OCI-LY7 (cell line): ENCODE results near the gene TBX21. TPM values are rescaled to one million over a fixed set of nuclear protein-coding genes. Genes with fewer than 3 reads are reported as not detected.

Experiments used
- BruUV-seq: library from RNA; stranded (reverse); fragments of 400-500 nt; replicated peaks from 2 replicates; lab custom pipeline; 2021; lab: Mats Ljungman, UMichigan
- CTCF ChIA-PET: fragments of 300-600 bp; sonication (Branson Sonifier 250); formaldehyde crosslinking; loops from one replicate; lab custom pipeline; 2022; ENCODE audit warnings: antibody characterized with exemption; ENCODE audit not compliant: unreplicated experiment; lab: Charles Lee
- POLR2A ChIA-PET: fragments of 300-600 bp; sonication (Branson Sonifier 250); formaldehyde crosslinking; loops from one replicate; lab custom pipeline; 2022; ENCODE audit warnings: antibody characterized with exemption; lab: Charles Lee
- DNase-seq: peaks from one replicate; pipeline ENCODE4 v3.0.0-alpha.2; 2015; ENCODE audit warnings: low spot score
- H2AFZ ChIP-seq: fragments of 200-600 bp; sonication (generic), shearing (Covaris generic); 2 replicates; pipeline ENCODE4 v1.6.1; 2014; ENCODE audit warnings: mild to moderate bottlenecking, antibody characterized with exemption, low read length, moderate library complexity
- H3K27ac ChIP-seq: fragments of 200-600 bp; sonication (generic); 2 replicates; pipeline ENCODE4 v1.5.1; 2014; ENCODE audit warnings: mixed run types, low read depth, mild to moderate bottlenecking, moderate library complexity, low read length, inconsistent platforms; ENCODE audit not compliant: poor library complexity, severe bottlenecking
- H3K36me3 ChIP-seq: fragments of 200-600 bp; sonication (generic); 2 replicates; pipeline ENCODE4 v1.6.1; 2014; ENCODE audit warnings: mild to moderate bottlenecking, antibody characterized with exemption, low read length, moderate library complexity, mixed read lengths; ENCODE audit not compliant: insufficient read depth
- H3K4me1 ChIP-seq: fragments of 200-600 bp; sonication (generic); 2 replicates; pipeline ENCODE4 v1.5.1; 2014; ENCODE audit warnings: mild to moderate bottlenecking, low read length; ENCODE audit not compliant: insufficient read depth, poor library complexity, severe bottlenecking
- H3K4me2 ChIP-seq: fragments of 200-600 bp; sonication (generic); 2 replicates; pipeline ENCODE4 v1.6.1; 2014; ENCODE audit warnings: mild to moderate bottlenecking, low read length
- H3K4me3 ChIP-seq: fragments of 200-600 bp; sonication (generic); 2 replicates; pipeline ENCODE4 v1.5.1; 2014; ENCODE audit warnings: mild to moderate bottlenecking, low read depth, low read length; ENCODE audit not compliant: poor library complexity, severe bottlenecking
- H3K79me2 ChIP-seq: fragments of 200-600 bp; sonication (generic); 2 replicates; pipeline ENCODE4 v1.6.1; 2016; ENCODE audit warnings: low read depth, mild to moderate bottlenecking, low read length, moderate library complexity, mixed read lengths; ENCODE audit not compliant: insufficient read depth
- H3K9me2 ChIP-seq: fragments of 200-600 bp; sonication (generic); 2 replicates; pipeline ENCODE4 v1.6.1; 2016; ENCODE audit warnings: mild to moderate bottlenecking, low read length, mixed read lengths; ENCODE audit not compliant: insufficient read depth
- H3K9me3 ChIP-seq: fragments of 200-600 bp; sonication (generic); 2 replicates; pipeline ENCODE4 v1.6.1; 2014; ENCODE audit warnings: mild to moderate bottlenecking, mixed run types, low read length, mixed read lengths
- H4K20me1 ChIP-seq: fragments of 200-600 bp; sonication (generic); 2 replicates; pipeline ENCODE4 v1.6.1; 2014; ENCODE audit warnings: mild to moderate bottlenecking, antibody characterized with exemption, low read length, moderate library complexity, mixed read lengths; ENCODE audit not compliant: insufficient read depth
- EZH2phosphoT487 ChIP-seq: fragments of 200-600 bp; sonication (generic); IDR thresholded peaks from 2 replicates; pipeline ENCODE4 v1.6.1; 2018; ENCODE audit warnings: low read depth, borderline replicate concordance, mild to moderate bottlenecking, mixed run types, antibody characterized with exemption, low read length, moderate library complexity, mixed read lengths
- intact Hi-C: fragments of 100-400 bp; cut with micrococcal nuclease; formaldehyde crosslinking; loops from one replicate; pipeline ENCODE4 v1.10.0; 2022; ENCODE audit not compliant: unreplicated experiment
- total RNA-seq, 2 experiments: library from RNA; depleted of rRNA in 1 of 2; stranded (reverse); fragments of >200 nt in 1 of 2; shearing (Covaris generic) in 1 of 2; gene quantifications; 2 replicates each; pipeline ENCODE4 v1.2.3, GENCODE V29; 2014 to 2022
- TF ChIP-seq, protein P1 (sequence below): fragments of 200-600 bp; sonication (generic); conservative IDR thresholded peaks from 2 replicates; pipeline ENCODE4 v1.5.1; 2014; ENCODE audit warnings: mild to moderate bottlenecking, antibody characterized with exemption, low read length, moderate library complexity, mixed read lengths

The TBX21 gene
- total RNA-seq, 2 experiments from 2014 or later: not detected

GRCh38 chr17:47776330-47777197 is 43.5 kb downstream of the TBX21 start:
- POLR2A ChIA-PET: interaction anchor here (0.6 kb wide), 1 partner anchor 29 kb away, joined by 12 read pairs; no protein-coding TSS in a partner anchor

DNA sequence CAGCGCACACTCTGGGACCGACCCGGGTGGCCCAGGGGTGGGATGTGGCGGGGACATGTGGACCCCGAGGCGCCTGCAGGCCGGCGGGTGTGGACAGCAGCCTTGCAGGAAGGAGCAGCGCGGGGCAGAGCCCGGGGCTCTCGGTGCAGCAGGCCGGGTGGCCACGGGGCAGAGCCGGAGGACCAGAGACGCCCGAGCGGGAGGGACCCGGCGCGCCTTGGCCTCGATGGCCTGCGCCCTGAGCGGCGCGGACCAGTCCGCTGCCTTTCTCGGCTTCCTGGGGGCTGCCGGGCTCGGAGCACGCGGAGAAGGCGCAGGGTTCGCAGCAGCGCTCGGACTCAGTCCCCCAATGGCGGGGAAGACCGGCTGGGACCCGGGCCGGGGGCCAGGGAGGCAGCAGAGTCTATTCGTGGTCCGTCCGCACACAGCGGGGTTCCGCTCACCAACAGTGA is 45.2 kb downstream of the TBX21 start:
- intact Hi-C loops: no loop called here
- no peaks in the 10 kb centered on the region for H3K4me1 ChIP-seq
- H3K4me3 ChIP-seq: no peak overlapping the region
- no peaks in the 10 kb centered on the region for H3K9me3 ChIP-seq
- POLR2A ChIA-PET: no interaction called here
- BruUV-seq: no TSS peak
- CTCF ChIA-PET: no interaction called here
- TF ChIP-seq, protein P1, sequence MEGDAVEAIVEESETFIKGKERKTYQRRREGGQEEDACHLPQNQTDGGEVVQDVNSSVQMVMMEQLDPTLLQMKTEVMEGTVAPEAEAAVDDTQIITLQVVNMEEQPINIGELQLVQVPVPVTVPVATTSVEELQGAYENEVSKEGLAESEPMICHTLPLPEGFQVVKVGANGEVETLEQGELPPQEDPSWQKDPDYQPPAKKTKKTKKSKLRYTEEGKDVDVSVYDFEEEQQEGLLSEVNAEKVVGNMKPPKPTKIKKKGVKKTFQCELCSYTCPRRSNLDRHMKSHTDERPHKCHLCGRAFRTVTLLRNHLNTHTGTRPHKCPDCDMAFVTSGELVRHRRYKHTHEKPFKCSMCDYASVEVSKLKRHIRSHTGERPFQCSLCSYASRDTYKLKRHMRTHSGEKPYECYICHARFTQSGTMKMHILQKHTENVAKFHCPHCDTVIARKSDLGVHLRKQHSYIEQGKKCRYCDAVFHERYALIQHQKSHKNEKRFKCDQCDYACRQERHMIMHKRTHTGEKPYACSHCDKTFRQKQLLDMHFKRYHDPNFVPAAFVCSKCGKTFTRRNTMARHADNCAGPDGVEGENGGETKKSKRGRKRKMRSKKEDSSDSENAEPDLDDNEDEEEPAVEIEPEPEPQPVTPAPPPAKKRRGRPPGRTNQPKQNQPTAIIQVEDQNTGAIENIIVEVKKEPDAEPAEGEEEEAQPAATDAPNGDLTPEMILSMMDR: no peak
- TF ChIP-seq EZH2phosphoT487: no peak
- H4K20me1 ChIP-seq: 0 out of 2 replicates have a peak, but pooled peaks cover 4% of the 10 kb centered on the region
- no peak overlapping the region for H3K4me2 ChIP-seq
- no peak for DNase-seq
- no peaks in the 10 kb centered on the region for H3K36me3 ChIP-seq
- H2AFZ ChIP-seq: no peak overlapping the region
- no peaks in the 10 kb centered on the region for H3K9me2 ChIP-seq
- H3K27ac ChIP-seq: no peak overlapping the region
- H3K79me2 ChIP-seq: no peaks in the 10 kb centered on the region

More at GRCh38 chr17:47776330-47777197, 43.5 kb downstream of the TBX21 start:
- no peaks in the 10 kb centered on the region for H3K79me2 ChIP-seq
- H3K9me2 ChIP-seq: no peaks in the 10 kb centered on the region
- TF ChIP-seq, protein P1: peak; percentile 84
- TF ChIP-seq EZH2phosphoT487: no peak
- no TSS peak for BruUV-seq
- H3K4me2 ChIP-seq: no peak overlapping the region
- H4K20me1 ChIP-seq: 0 out of 2 replicates have a peak, but pooled peaks cover 4% of the 10 kb centered on the region
- H3K27ac ChIP-seq: no peak overlapping the region
- no peaks in the 10 kb centered on the region for H3K9me3 ChIP-seq
- H3K36me3 ChIP-seq: no peaks in the 10 kb centered on the region
- intact Hi-C loops: loop anchor here (1.0 to 2.0 kb wide), 2 partner anchors 26 to 114 kb away; no protein-coding TSS in a partner anchor
- no peak overlapping the region for H2AFZ ChIP-seq
- H3K4me3 ChIP-seq: no peak overlapping the region
- no peaks in the 10 kb centered on the region for H3K4me1 ChIP-seq
- DNase-seq: peak; percentile 55
- CTCF ChIA-PET: no interaction called here

- no peaks in the 10 kb centered on the region for H3K9me2 ChIP-seq
- H3K4me1 ChIP-seq: no peaks in the 10 kb centered on the region
- H3K36me3 ChIP-seq: no peaks in the 10 kb centered on the region
- CTCF ChIA-PET: no interaction called here
- H4K20me1 ChIP-seq: no peaks in the 10 kb centered on the region
- no peak overlapping the region for H3K4me3 ChIP-seq
- H3K27ac ChIP-seq: no peak overlapping the region
- TF ChIP-seq, protein P1: no peak
- no peak for TF ChIP-seq EZH2phosphoT487
- H2AFZ ChIP-seq: no peak overlapping the region
- no TSS peak for BruUV-seq
- no peaks in the 10 kb centered on the region for H3K79me2 ChIP-seq
- no peaks in the 10 kb centered on the region for H3K9me3 ChIP-seq
- POLR2A ChIA-PET: no interaction called here
- intact Hi-C loops: no loop called here
- DNase-seq: no peak
- no peak overlapping the region for H3K4me2 ChIP-seq
Observed at GRCh38 chr17:47781397-47781796, 48.4 kb downstream of the TBX21 start.
